Cerebellar cortex (tissue), 1 donor: ENCODE data around the gene API5.
A peak's percentile ranks its signal among the peaks of the same experiment; 100 is the strongest.
"Not testable (repeated sequence)": the region's sequence is repeated elsewhere in the genome, so short reads cannot be mapped to it uniquely, and the experiment has no call there.

Source experiments
- DNase-seq: peaks from one replicate; pipeline ENCODE4 v3.0.0-alpha.2; 2015; ENCODE audit warnings: low spot score

API5 gene

GRCh38 chr11:43311791-43312607 lies at the start of gene API5:
API5 (plus strand) TSS chr11:43311996; CDS start chr11:43312128, 132 bp downstream.
- DNase-seq = peak; percentile 96

- DNase-seq = peak; percentile 87
Observed at GRCh38 chr11:43267856-43268580, 43.8 kb upstream of the API5 start.

GRCh38 chr11:43268786-43269185 lies 43.0 kb upstream of the API5 start:
- peak; percentile 49 for DNase-seq

- DNase-seq = peak; percentile 85
Observed at GRCh38 chr11:43269254-43269918, 42.4 kb upstream of the API5 start.

- DNase-seq = no peak
Observed at GRCh38 chr11:43270468-43270867, 41.3 kb upstream of the API5 start.

GRCh38 chr11:43278193-43278956 lies 33.4 kb upstream of the API5 start:
- peak; percentile 58 for DNase-seq

- DNase-seq = peak; percentile 62
Observed at GRCh38 chr11:43282607-43283440, 29.0 kb upstream of the API5 start.

GRCh38 chr11:43285826-43286225 lies 26.0 kb upstream of the API5 start:
- DNase-seq = no peak

- no peak for DNase-seq
Observed at GRCh38 chr11:43289368-43289767, 22.4 kb upstream of the API5 start.

- DNase-seq = no peak
Observed at GRCh38 chr11:43298397-43298796, 13.4 kb upstream of the API5 start.

GRCh38 chr11:43315966-43316365 lies 4.2 kb downstream of the API5 start:
- DNase-seq = no peak

- DNase-seq = no peak
Observed at GRCh38 chr11:43316451-43316850, 4.7 kb downstream of the API5 start.

GRCh38 chr11:43327987-43328386 lies 16.2 kb downstream of the API5 start:
- DNase-seq = no peak

GRCh38 chr11:43328482-43328881 lies 16.7 kb downstream of the API5 start:
- DNase-seq = no peak

- no peak for DNase-seq
Observed at GRCh38 chr11:43341159-43341558, 29.4 kb downstream of the API5 start.

- DNase-seq = not testable (repeated sequence)
Observed at GRCh38 chr11:43351426-43351825, 39.6 kb downstream of the API5 start.

GRCh38 chr11:43354311-43354710 lies 42.5 kb downstream of the API5 start:
- DNase-seq = no peak

GRCh38 chr11:43356336-43356735 lies 44.5 kb downstream of the API5 start:
- DNase-seq = no peak

- DNase-seq = no peak
Observed at GRCh38 chr11:43358279-43358800, 46.5 kb downstream of the API5 start.

GRCh38 chr11:43358801-43359421 lies 47.1 kb downstream of the API5 start, which contains the start of gene TTC17:
TTC17 (plus strand) TSS chr11:43358920; CDS start chr11:43358955, 35 bp downstream.
- DNase-seq = peak; percentile 94
